ENCODE data around the gene DNM1.

GRCh38 chr9:128219831-128220230, 16.7 kb downstream of the DNM1 start:
- TF ChIP-seq, protein P1, sequence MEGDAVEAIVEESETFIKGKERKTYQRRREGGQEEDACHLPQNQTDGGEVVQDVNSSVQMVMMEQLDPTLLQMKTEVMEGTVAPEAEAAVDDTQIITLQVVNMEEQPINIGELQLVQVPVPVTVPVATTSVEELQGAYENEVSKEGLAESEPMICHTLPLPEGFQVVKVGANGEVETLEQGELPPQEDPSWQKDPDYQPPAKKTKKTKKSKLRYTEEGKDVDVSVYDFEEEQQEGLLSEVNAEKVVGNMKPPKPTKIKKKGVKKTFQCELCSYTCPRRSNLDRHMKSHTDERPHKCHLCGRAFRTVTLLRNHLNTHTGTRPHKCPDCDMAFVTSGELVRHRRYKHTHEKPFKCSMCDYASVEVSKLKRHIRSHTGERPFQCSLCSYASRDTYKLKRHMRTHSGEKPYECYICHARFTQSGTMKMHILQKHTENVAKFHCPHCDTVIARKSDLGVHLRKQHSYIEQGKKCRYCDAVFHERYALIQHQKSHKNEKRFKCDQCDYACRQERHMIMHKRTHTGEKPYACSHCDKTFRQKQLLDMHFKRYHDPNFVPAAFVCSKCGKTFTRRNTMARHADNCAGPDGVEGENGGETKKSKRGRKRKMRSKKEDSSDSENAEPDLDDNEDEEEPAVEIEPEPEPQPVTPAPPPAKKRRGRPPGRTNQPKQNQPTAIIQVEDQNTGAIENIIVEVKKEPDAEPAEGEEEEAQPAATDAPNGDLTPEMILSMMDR (IDR thresholded peaks at IDR 0.05): no peak
- no peak for TF ChIP-seq POLR2A (IDR thresholded peaks at IDR 0.05)

Data from testis (tissue), 2 donors.